D341Med (cell line): Measurements from ENCODE around the gene TBC1D17.
A peak's percentile ranks its signal among the peaks of the same experiment; 100 is the strongest.

Source experiments
- DNase-seq: peaks from one replicate; pipeline ENCODE4 v3.0.0; 2012; ENCODE audit warnings: low spot score

The TBC1D17 gene

GRCh38 chr19:49877020-49877878 lies at the start of gene TBC1D17, which contains the start of gene AKT1S1:
TBC1D17 (plus strand) TSS chr19:49877702; CDS start chr19:49877724, 22 bp downstream.
AKT1S1 (minus strand) TSS chr19:49877355; CDS start chr19:49873295, 4,060 bp downstream.
- DNase-seq = peak; percentile 93

- no peak for DNase-seq
Observed at GRCh38 chr19:49829200-49829599, 48.3 kb upstream of the TBC1D17 start.

- DNase-seq = no peak
Observed at GRCh38 chr19:49829721-49830120, 47.8 kb upstream of the TBC1D17 start.

- DNase-seq = no peak
Observed at GRCh38 chr19:49830766-49831165, 46.7 kb upstream of the TBC1D17 start.

GRCh38 chr19:49831592-49831991 lies 45.9 kb upstream of the TBC1D17 start:
- DNase-seq = no peak

- no peak for DNase-seq
Observed at GRCh38 chr19:49832556-49832955, 44.9 kb upstream of the TBC1D17 start.

- DNase-seq = no peak
Observed at GRCh38 chr19:49833599-49833998, 43.9 kb upstream of the TBC1D17 start.

GRCh38 chr19:49835562-49835961 lies 41.9 kb upstream of the TBC1D17 start:
- no peak for DNase-seq

- DNase-seq = no peak
Observed at GRCh38 chr19:49836176-49837008, 41.1 kb upstream of the TBC1D17 start.

GRCh38 chr19:49837009-49837310 lies 40.5 kb upstream of the TBC1D17 start:
- DNase-seq = no peak

GRCh38 chr19:49837425-49837824 lies 40.1 kb upstream of the TBC1D17 start:
- no peak for DNase-seq

GRCh38 chr19:49838885-49839588 lies 38.5 kb upstream of the TBC1D17 start:
- DNase-seq = no peak

GRCh38 chr19:49839713-49840112 lies 37.8 kb upstream of the TBC1D17 start:
- DNase-seq = no peak

GRCh38 chr19:49840321-49840720 lies 37.2 kb upstream of the TBC1D17 start:
- no peak for DNase-seq

- no peak for DNase-seq
Observed at GRCh38 chr19:49840736-49841249, 36.7 kb upstream of the TBC1D17 start.

- no peak for DNase-seq
Observed at GRCh38 chr19:49843265-49843664, 34.2 kb upstream of the TBC1D17 start.

- DNase-seq = no peak
Observed at GRCh38 chr19:49844138-49845095, 33.1 kb upstream of the TBC1D17 start.

GRCh38 chr19:49845414-49845813 lies 32.1 kb upstream of the TBC1D17 start:
- DNase-seq = no peak

GRCh38 chr19:49846408-49846807 lies 31.1 kb upstream of the TBC1D17 start:
- DNase-seq = no peak

- DNase-seq = no peak
Observed at GRCh38 chr19:49847731-49848696, 29.5 kb upstream of the TBC1D17 start.
